Stimulated activated naive CD8-positive, alpha-beta T cell treated with anti-CD3 and anti-CD28 coated beads, Interleukin-15, amount 100 ng/mL, for 72 hours (primary cell): ENCODE measurements around the gene CA10.

ENCODE experiments used
- ATAC-seq: fragments of 150-1000 bp; cut with Tn5 transposase; 2 replicates; pipeline ENCODE4 v1.10.0; 2021; ENCODE audit warnings: mild to moderate bottlenecking, moderate library complexity
- DNase-seq, 2 donors: peaks; one replicate each; pipeline ENCODE4 v3.0.0; 2021 to 2022
- H3K27ac Mint-ChIP-seq, 2 donors: one replicate each; pipeline ENCODE4 v1.8.0; 2022; ENCODE audit warnings: mild to moderate bottlenecking in 2 of 2, mixed read lengths in 2 of 2, moderate library complexity in 2 of 2
- H3K27me3 Mint-ChIP-seq: one replicate; pipeline ENCODE4 v1.8.0; 2022; ENCODE audit warnings: mixed read lengths
- H3K4me1 Mint-ChIP-seq: one replicate; pipeline ENCODE4 v1.8.0; 2022; ENCODE audit warnings: mild to moderate bottlenecking, mixed read lengths
- H3K4me3 Mint-ChIP-seq, 2 donors: one replicate each; pipeline ENCODE4 v1.8.0; 2022; ENCODE audit warnings: mild to moderate bottlenecking in 2 of 2, mixed read lengths in 2 of 2, moderate library complexity in 1 of 2
- H3K9me3 Mint-ChIP-seq, 2 donors: one replicate each; pipeline ENCODE4 v1.8.0; 2022; ENCODE audit warnings: mixed read lengths in 2 of 2

CA10 gene

GRCh38 chr17:52154466-52154865, 4.0 kb downstream of the CA10 start:
- Mint-ChIP-seq H3K4me1 (peaks cover 11% of the 10 kb centered on the region), H3K27ac (peak overlapping the region in 1 of 2 donors; percentile 2), H3K9me3 (peaks cover 3 to 6% of the 10 kb centered on the region in 2 donors)

DNA sequence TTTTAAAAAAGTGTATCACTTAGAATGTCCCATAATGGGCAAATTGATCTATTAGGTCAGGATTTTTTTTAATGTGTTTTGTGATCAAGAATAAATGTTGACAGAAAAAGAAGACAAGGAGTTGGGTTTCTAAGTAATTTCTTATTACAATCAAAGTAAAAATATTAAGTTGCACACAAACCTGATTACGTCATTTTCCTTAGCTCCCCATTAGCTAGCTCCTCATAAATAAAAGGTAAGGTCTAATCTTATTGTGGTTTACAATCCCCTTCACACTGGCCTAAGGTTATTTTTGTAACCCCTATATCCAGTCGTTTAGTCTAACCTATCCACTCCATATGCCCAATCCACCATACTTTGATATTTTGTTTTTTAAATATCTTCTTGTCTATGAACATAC, 7.6 kb downstream of the CA10 start:
- Mint-ChIP-seq H3K4me1 (peaks cover 7% of the 10 kb centered on the region), H3K27ac (no peak overlapping the region), H3K27me3 (peaks cover 12% of the 10 kb centered on the region), H3K4me3 (no peak overlapping the region), H3K9me3 (peaks cover 0 to 6% of the 10 kb centered on the region in 2 donors)
- ATAC-seq (no peak), DNase-seq (no peak)

More at GRCh38 chr17:52154466-52154865, 4.0 kb downstream of the CA10 start:
- Mint-ChIP-seq H3K27me3 (peaks cover 47% of the 10 kb centered on the region), H3K4me3 (no peak overlapping the region)
- ATAC-seq = no peak
- no peak for DNase-seq

DNA sequence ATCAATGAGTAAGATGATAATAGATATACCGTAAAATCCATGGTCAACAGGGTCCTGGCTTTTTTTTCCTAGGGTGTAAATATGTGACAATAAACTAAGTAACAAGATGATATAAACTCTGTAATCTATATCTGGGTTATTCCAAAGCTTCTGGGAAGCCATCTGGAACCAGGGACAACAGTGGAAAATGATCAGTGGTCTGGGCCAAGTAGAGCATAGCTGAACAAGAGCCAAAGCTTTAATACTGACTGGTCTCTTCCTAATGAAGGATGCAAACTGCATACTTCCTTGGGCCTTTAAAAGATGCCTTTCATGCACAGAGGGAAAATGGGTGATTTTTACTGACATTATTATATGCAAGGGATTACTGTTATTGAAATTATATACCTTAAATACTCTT, 8.9 kb downstream of the CA10 start:
- DNase-seq (no peak), ATAC-seq (no peak)
- Mint-ChIP-seq H3K9me3 (peaks cover 0 to 6% of the 10 kb centered on the region in 2 donors), H3K4me1 (peaks cover 7% of the 10 kb centered on the region), H3K27ac (no peak overlapping the region), H3K4me3 (no peak overlapping the region), H3K27me3 (peaks cover 5% of the 10 kb centered on the region)

GRCh38 chr17:52148969-52149351, 9.6 kb downstream of the CA10 start:
- Mint-ChIP-seq H3K4me1 (peaks cover 7% of the 10 kb centered on the region), H3K27ac (no peak overlapping the region), H3K4me3 (no peak overlapping the region), H3K27me3 (no peaks in the 10 kb centered on the region), H3K9me3 (peaks cover 0 to 6% of the 10 kb centered on the region in 2 donors)
- no peak for ATAC-seq
- DNase-seq = no peak

DNA sequence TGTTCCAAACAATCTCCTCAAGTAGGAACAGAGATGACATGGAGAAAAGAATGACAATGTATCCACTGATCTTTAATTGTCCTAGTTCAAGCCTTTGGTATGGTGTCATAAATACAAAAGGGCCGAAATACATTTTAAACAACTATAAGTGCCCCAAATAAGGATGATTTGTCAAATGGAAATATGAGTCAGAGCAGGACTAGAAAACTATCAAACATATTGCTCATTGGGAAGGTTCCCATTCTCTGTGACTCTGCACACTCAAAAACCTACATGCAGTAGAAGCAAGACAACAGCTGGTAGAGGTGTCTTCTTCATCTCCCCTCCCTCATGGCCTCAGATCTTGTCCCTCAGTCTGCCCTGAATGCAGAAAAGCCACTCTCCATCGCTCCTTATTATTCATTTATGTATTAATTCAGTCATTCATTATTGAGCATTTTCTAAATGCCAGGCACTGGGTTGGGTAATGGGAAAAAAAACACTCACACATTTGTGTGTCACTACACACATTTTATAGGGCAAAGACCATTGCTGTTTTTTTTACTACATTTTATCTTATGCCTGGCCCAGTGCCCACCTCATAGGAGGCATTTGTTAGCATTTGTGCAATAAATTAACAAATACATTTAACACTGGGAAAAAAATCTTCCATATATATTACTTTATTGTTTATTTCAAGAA, 10.1 kb downstream of the CA10 start:
- Mint-ChIP-seq H3K27me3 (no peaks in the 10 kb centered on the region), H3K9me3 (peaks cover 0 to 6% of the 10 kb centered on the region in 2 donors), H3K27ac (no peak overlapping the region), H3K4me1 (peaks cover 7% of the 10 kb centered on the region), H3K4me3 (no peak overlapping the region)
- ATAC-seq (peak; percentile 40), DNase-seq (no peak)

DNA sequence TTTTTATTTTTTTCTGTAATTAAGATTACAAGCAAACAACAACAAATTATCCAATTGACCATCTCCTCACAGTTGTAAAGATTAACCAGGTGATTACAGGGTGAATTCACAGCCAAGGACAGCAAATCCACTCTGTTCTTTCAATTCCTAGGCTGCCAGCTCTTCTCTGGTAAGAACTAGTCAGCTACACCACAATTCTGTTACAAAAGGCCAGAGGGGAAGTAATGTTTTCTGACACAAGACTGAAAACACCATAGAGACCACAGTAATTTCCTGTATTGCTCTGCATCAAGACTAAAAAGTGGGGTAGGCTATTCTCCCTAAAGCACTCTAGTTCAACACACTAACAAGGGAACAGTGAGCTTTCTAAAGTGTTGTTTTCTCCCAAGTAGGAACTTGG, 10.6 kb downstream of the CA10 start:
- DNase-seq (no peak), ATAC-seq (peak; percentile 86)
- H3K4me3 Mint-ChIP-seq = no peak overlapping the region
- H3K27ac Mint-ChIP-seq = peak overlapping the region; percentile 67 to 81
- peaks cover 0 to 6% of the 10 kb centered on the region in 2 donors for H3K9me3 Mint-ChIP-seq
- peaks cover 7% of the 10 kb centered on the region for H3K4me1 Mint-ChIP-seq
- no peaks in the 10 kb centered on the region for H3K27me3 Mint-ChIP-seq

GRCh38 chr17:52147431-52147830, 11.1 kb downstream of the CA10 start:
- H3K9me3 Mint-ChIP-seq = peaks cover 0 to 6% of the 10 kb centered on the region in 2 donors
- ATAC-seq = peak; percentile 90
- peak overlapping the region; percentile 67 to 81 for H3K27ac Mint-ChIP-seq
- H3K4me3 Mint-ChIP-seq = no peak overlapping the region
- no peak for DNase-seq
- no peaks in the 10 kb centered on the region for H3K27me3 Mint-ChIP-seq
- H3K4me1 Mint-ChIP-seq = peaks cover 7% of the 10 kb centered on the region

- H3K27ac Mint-ChIP-seq = no peak overlapping the region
- no peaks in the 10 kb centered on the region for H3K27me3 Mint-ChIP-seq
- DNase-seq (no peak), ATAC-seq (no peak)
- H3K9me3 Mint-ChIP-seq = peaks cover 0 to 6% of the 10 kb centered on the region in 2 donors
- peaks cover 7% of the 10 kb centered on the region for H3K4me1 Mint-ChIP-seq
- H3K4me3 Mint-ChIP-seq = no peak overlapping the region
Observed at GRCh38 chr17:52145476-52145875, 13.0 kb downstream of the CA10 start.

DNA sequence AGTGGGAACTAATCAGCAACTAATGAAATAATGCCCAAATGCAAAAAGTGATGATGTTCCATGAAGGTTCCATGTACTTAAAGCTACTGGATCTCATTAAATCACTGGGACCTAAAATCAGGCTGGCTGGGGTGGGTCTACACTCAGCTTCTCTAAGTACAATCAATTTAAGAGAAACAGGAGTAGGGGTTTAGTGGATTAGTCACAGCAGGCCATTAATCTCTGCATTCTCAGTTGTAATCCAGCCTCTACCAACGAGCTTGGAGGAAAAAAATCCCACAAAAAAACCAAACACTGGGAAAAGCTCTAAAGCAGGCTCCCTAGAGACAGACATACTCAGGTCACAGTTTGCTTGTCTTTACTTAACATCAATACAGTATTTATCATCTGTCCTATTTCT, 15.0 kb downstream of the CA10 start:
- peaks cover 7% of the 10 kb centered on the region for H3K4me1 Mint-ChIP-seq
- no peaks in the 10 kb centered on the region for H3K9me3 Mint-ChIP-seq
- H3K27me3 Mint-ChIP-seq = no peaks in the 10 kb centered on the region
- H3K4me3 Mint-ChIP-seq = no peak overlapping the region
- ATAC-seq (no peak), DNase-seq (no peak)
- H3K27ac Mint-ChIP-seq = no peak overlapping the region

GRCh38 chr17:52140601-52141000, 17.9 kb downstream of the CA10 start:
- H3K9me3 Mint-ChIP-seq = no peaks in the 10 kb centered on the region
- H3K4me1 Mint-ChIP-seq = no peaks in the 10 kb centered on the region
- H3K4me3 Mint-ChIP-seq = no peak overlapping the region
- H3K27ac Mint-ChIP-seq = no peak overlapping the region
- no peak for ATAC-seq
- DNase-seq = no peak
- peaks cover 4% of the 10 kb centered on the region for H3K27me3 Mint-ChIP-seq

DNA sequence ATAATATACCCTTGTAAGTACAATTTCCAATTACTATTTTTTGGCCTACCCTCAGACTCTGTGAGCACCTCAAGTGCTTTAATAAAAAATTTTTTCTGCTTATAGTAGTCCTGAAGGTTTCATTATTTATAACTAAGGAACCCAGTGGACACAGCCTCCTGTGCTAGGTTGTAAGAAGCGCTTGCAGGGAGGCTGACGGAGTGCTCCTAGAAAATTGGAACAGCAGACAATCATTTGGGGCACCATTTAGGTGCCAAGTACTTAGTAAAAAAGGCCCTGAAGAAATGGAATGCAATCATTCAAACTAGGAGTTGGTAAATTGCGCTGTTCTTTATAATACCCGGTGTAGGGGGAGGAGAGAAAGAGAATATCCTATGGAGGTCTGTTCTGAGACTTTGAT, 19.8 kb downstream of the CA10 start:
- H3K27ac Mint-ChIP-seq = no peak overlapping the region
- ATAC-seq (no peak), DNase-seq (no peak)
- H3K9me3 Mint-ChIP-seq = no peaks in the 10 kb centered on the region
- no peak overlapping the region for H3K4me3 Mint-ChIP-seq
- peaks cover 18% of the 10 kb centered on the region for H3K27me3 Mint-ChIP-seq
- H3K4me1 Mint-ChIP-seq = no peaks in the 10 kb centered on the region

DNA sequence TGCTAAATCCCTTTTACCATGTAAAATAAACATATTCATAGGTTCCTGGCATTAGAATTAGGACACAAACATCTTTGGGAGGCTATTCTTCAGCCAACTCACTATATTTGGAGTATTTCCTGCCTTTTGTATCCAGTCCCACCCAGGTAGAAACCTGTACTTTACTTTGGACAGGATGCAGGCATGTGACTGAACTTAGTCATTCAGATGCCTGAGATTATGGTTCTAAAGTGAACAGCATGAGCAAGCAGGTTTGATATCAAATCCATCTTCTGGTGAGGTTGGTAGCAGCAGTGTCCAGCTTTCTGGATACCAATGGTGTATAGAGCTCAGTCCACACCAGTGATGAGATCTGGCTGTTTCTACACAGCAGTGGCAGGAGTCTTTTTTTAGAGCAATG, 20.2 kb downstream of the CA10 start:
- ATAC-seq (no peak), DNase-seq (no peak)
- H3K4me3 Mint-ChIP-seq = no peak overlapping the region
- H3K4me1 Mint-ChIP-seq = no peaks in the 10 kb centered on the region
- H3K9me3 Mint-ChIP-seq = no peaks in the 10 kb centered on the region
- peaks cover 18% of the 10 kb centered on the region for H3K27me3 Mint-ChIP-seq
- peak overlapping the region in 1 of 2 donors; percentile 61 for H3K27ac Mint-ChIP-seq

DNA sequence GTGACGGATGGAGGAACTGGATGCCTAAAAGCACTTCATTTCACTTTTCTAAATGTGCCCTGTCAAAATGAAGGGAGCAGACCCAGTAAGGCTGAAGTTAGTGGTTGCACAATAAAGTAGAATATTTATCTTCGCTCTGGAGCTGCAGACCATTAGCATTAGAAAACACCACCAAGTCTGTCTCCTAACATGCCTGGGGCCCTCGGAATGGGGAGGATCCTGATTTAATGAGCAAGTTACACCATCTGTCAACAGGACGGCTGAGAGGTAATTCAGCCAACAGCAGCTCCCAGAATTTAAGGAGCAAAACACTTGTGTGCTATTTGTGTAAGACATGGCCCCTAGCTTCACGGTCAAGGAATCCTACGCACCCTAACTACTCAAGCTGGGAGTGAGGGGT, 22.3 kb downstream of the CA10 start:
- ATAC-seq (no peak), DNase-seq (no peak)
- no peaks in the 10 kb centered on the region for H3K4me1 Mint-ChIP-seq
- H3K9me3 Mint-ChIP-seq = no peaks in the 10 kb centered on the region
- H3K4me3 Mint-ChIP-seq = no peak overlapping the region
- peaks cover 18% of the 10 kb centered on the region for H3K27me3 Mint-ChIP-seq
- H3K27ac Mint-ChIP-seq = no peak overlapping the region

DNA sequence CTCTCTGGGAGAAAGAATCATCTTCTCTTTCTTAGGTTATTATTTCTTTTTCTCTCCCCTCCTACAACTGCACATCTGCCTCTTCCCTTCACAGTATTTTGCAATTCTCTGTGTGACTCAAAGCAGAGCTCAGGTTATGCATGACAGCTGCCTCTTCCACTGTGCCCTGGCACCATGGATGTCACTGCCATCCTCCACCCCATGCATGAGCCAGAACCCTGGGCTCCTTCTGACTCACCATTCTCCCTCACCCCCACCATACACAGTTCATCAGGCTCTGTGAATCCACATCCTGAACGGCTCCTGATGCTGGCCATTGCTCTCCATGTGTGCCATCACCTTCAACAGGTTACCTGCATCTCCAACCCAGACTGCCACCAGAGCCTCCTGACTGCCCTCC, 23.9 kb downstream of the CA10 start:
- H3K4me1 Mint-ChIP-seq = no peaks in the 10 kb centered on the region
- DNase-seq (no peak), ATAC-seq (no peak)
- no peak overlapping the region for H3K27ac Mint-ChIP-seq
- H3K9me3 Mint-ChIP-seq = no peaks in the 10 kb centered on the region
- peaks cover 18% of the 10 kb centered on the region for H3K27me3 Mint-ChIP-seq
- no peak overlapping the region for H3K4me3 Mint-ChIP-seq

DNA sequence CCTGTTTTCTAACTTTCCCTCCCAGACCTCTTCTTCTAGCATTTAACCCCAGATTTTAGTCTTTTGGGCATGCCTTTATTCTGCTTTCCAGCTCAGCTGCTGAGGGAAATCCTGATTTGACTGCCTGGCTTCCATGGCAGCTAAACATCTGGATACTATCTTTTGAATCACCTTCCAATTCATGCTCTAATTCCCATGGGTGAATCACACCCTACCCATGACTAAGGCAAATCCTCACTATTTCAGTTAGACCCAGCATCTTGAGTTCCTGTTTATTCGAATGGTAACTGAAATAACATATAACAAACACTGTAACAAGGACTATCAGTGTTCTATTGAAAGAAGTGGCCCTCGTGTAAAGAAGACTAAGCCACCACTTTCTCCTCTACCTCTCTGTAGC, 29.8 kb downstream of the CA10 start:
- Mint-ChIP-seq H3K4me3 (no peak overlapping the region), H3K4me1 (no peaks in the 10 kb centered on the region), H3K27ac (no peak overlapping the region), H3K9me3 (no peaks in the 10 kb centered on the region), H3K27me3 (peaks cover 8% of the 10 kb centered on the region)
- no peak for ATAC-seq
- no peak for DNase-seq

- DNase-seq = no peak
- Mint-ChIP-seq H3K9me3 (peaks cover 0 to 4% of the 10 kb centered on the region in 2 donors), H3K4me3 (no peak overlapping the region), H3K27me3 (peaks cover 17% of the 10 kb centered on the region), H3K4me1 (no peaks in the 10 kb centered on the region), H3K27ac (peak overlapping the region in 1 of 2 donors; percentile 13)
- ATAC-seq = no peak
Observed at GRCh38 chr17:52124993-52125392, 33.5 kb downstream of the CA10 start.

DNA sequence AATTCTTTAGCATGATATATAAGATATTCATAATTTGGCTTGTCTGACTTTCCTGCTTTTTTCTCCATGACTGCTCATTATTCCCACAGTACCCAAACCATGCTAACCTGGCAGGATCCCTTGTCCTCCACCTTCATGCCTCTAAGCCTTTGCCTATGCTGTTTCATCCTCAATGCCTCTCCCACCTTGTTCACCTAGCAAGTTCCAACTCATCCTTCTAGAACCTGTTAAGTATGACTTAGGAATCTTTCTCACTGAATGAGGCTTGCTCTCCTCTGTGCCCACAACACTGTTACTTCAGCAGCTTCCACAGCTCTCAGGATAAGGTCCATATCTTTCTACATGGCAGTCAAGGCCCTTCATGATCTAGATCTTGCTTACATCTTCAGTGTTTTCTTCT, 34.0 kb downstream of the CA10 start:
- Mint-ChIP-seq H3K4me1 (no peaks in the 10 kb centered on the region), H3K27ac (no peak overlapping the region), H3K4me3 (no peak overlapping the region), H3K9me3 (peaks cover 0 to 4% of the 10 kb centered on the region in 2 donors), H3K27me3 (peaks cover 17% of the 10 kb centered on the region)
- no peak for ATAC-seq
- no peak for DNase-seq
